GM10266 (cell line): ENCODE data around the gene ABLIM2.
A peak's percentile ranks its signal among the peaks of the same experiment; 100 is the strongest.

Experiments used
- DNase-seq: peaks from one replicate; pipeline ENCODE4 v3.0.0; 2012; ENCODE audit errors: extremely low spot score
- CTCF ChIP-seq: IDR thresholded peaks from 2 replicates; pipeline ENCODE4 v1.5.1; 2012; ENCODE audit warnings: mild to moderate bottlenecking, low read depth; ENCODE audit not compliant: control insufficient read depth, insufficient read depth; ENCODE audit errors: missing control alignments

The ABLIM2 gene

GRCh38 chr4:8021796-8022195, 136.8 kb downstream of the ABLIM2 start:
- DNase-seq = no peak
- TF ChIP-seq CTCF = no peak

GRCh38 chr4:8019396-8020365, 138.9 kb downstream of the ABLIM2 start:
- no peak for DNase-seq
- TF ChIP-seq CTCF = no peak

GRCh38 chr4:8016527-8016926, 142.1 kb downstream of the ABLIM2 start:
- no peak for TF ChIP-seq CTCF
- DNase-seq = no peak

GRCh38 chr4:8015512-8015911, 143.1 kb downstream of the ABLIM2 start:
- TF ChIP-seq CTCF = peak; percentile 38
- DNase-seq = no peak

GRCh38 chr4:8013976-8014726, 144.5 kb downstream of the ABLIM2 start:
- no peak for TF ChIP-seq CTCF
- no peak for DNase-seq

GRCh38 chr4:8012517-8012916, 146.1 kb downstream of the ABLIM2 start:
- no peak for TF ChIP-seq CTCF
- DNase-seq = no peak
